ENCODE results near the gene MED8.

DNA sequence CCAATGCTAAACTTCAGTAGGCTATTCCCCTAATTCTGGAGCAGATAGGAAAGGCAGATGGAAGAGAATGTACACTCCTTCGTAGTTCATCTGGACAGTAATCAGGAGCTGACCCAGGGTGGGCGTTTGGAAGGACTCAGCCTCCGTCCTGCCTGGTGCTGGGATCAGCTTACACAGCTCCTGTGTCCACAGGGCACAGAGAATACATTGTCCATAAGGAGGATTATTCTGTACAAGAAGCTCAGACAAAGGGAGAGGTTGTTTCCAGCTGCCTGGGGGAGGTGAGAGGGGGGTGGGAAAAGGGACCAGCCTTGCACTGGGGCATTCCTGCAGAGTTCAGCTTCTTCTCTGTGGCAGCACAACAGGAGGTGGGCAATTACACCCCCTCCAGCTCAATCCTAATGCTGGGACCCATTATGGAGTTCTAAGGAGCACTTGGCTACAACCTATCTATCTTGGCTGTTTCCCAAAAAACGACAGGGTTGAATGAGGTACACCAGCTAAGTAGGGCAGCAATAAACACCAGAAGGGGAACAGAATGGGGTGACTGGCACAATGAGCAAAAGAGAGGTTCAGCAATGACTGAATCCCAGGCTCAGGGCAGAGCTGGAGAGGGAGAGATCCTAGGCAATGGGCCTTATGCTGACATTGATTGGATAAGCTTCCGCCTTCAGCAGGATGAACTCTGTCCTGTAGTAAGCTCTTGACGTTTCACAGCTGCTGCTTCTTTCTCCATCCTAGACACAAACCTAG is 7.4 kb downstream of the MED8 start:
- TF ChIP-seq SRF (CRISPR knock-in tag; IDR thresholded peaks at IDR 0.05), result no peak
- TF ChIP-seq RAD21 (CRISPR knock-in tag; conservative IDR thresholded peaks at IDR 0.05 in 1 of 2, IDR thresholded peaks at IDR 0.05 in 1 of 2), result no peak
- TF ChIP-seq KLF13 (tag; IDR thresholded peaks at IDR 0.05; ENCODE audit: borderline replicate concordance, low read depth), result no peak
- no peak for TF ChIP-seq PML (IDR thresholded peaks at IDR 0.05; ENCODE audit: low read length)
- TF ChIP-seq, protein P1, sequence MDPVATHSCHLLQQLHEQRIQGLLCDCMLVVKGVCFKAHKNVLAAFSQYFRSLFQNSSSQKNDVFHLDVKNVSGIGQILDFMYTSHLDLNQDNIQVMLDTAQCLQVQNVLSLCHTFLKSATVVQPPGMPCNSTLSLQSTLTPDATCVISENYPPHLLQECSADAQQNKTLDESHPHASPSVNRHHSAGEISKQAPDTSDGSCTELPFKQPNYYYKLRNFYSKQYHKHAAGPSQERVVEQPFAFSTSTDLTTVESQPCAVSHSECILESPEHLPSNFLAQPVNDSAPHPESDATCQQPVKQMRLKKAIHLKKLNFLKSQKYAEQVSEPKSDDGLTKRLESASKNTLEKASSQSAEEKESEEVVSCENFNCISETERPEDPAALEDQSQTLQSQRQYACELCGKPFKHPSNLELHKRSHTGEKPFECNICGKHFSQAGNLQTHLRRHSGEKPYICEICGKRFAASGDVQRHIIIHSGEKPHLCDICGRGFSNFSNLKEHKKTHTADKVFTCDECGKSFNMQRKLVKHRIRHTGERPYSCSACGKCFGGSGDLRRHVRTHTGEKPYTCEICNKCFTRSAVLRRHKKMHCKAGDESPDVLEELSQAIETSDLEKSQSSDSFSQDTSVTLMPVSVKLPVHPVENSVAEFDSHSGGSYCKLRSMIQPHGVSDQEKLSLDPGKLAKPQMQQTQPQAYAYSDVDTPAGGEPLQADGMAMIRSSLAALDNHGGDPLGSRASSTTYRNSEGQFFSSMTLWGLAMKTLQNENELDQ (CRISPR knock-in tag; IDR thresholded peaks at IDR 0.05; ENCODE audit: borderline replicate concordance), result no peak
- TF ChIP-seq, protein P2, sequence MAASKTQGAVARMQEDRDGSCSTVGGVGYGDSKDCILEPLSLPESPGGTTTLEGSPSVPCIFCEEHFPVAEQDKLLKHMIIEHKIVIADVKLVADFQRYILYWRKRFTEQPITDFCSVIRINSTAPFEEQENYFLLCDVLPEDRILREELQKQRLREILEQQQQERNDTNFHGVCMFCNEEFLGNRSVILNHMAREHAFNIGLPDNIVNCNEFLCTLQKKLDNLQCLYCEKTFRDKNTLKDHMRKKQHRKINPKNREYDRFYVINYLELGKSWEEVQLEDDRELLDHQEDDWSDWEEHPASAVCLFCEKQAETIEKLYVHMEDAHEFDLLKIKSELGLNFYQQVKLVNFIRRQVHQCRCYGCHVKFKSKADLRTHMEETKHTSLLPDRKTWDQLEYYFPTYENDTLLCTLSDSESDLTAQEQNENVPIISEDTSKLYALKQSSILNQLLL (CRISPR knock-in tag; IDR thresholded peaks at IDR 0.05; ENCODE audit: borderline replicate concordance), result no peak
- TF ChIP-seq, protein P3, sequence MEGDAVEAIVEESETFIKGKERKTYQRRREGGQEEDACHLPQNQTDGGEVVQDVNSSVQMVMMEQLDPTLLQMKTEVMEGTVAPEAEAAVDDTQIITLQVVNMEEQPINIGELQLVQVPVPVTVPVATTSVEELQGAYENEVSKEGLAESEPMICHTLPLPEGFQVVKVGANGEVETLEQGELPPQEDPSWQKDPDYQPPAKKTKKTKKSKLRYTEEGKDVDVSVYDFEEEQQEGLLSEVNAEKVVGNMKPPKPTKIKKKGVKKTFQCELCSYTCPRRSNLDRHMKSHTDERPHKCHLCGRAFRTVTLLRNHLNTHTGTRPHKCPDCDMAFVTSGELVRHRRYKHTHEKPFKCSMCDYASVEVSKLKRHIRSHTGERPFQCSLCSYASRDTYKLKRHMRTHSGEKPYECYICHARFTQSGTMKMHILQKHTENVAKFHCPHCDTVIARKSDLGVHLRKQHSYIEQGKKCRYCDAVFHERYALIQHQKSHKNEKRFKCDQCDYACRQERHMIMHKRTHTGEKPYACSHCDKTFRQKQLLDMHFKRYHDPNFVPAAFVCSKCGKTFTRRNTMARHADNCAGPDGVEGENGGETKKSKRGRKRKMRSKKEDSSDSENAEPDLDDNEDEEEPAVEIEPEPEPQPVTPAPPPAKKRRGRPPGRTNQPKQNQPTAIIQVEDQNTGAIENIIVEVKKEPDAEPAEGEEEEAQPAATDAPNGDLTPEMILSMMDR (IDR thresholded peaks at IDR 0.05 in 2 of 3, conservative IDR thresholded peaks at IDR 0.05 in 1 of 3; ENCODE audit: insufficient read depth in 2 of 3, low read depth in 1 of 3, low read length in 3 of 3), result no peak
- TF ChIP-seq CXXC5 (CRISPR knock-in tag; IDR thresholded peaks at IDR 0.05), result no peak
- TF ChIP-seq, protein P4, sequence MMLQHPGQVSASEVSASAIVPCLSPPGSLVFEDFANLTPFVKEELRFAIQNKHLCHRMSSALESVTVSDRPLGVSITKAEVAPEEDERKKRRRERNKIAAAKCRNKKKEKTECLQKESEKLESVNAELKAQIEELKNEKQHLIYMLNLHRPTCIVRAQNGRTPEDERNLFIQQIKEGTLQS (IDR thresholded peaks at IDR 0.05), result no peak
- TF ChIP-seq, protein P4 (CRISPR knock-in tag; conservative IDR thresholded peaks at IDR 0.05), result no peak
- TF ChIP-seq, protein P5, sequence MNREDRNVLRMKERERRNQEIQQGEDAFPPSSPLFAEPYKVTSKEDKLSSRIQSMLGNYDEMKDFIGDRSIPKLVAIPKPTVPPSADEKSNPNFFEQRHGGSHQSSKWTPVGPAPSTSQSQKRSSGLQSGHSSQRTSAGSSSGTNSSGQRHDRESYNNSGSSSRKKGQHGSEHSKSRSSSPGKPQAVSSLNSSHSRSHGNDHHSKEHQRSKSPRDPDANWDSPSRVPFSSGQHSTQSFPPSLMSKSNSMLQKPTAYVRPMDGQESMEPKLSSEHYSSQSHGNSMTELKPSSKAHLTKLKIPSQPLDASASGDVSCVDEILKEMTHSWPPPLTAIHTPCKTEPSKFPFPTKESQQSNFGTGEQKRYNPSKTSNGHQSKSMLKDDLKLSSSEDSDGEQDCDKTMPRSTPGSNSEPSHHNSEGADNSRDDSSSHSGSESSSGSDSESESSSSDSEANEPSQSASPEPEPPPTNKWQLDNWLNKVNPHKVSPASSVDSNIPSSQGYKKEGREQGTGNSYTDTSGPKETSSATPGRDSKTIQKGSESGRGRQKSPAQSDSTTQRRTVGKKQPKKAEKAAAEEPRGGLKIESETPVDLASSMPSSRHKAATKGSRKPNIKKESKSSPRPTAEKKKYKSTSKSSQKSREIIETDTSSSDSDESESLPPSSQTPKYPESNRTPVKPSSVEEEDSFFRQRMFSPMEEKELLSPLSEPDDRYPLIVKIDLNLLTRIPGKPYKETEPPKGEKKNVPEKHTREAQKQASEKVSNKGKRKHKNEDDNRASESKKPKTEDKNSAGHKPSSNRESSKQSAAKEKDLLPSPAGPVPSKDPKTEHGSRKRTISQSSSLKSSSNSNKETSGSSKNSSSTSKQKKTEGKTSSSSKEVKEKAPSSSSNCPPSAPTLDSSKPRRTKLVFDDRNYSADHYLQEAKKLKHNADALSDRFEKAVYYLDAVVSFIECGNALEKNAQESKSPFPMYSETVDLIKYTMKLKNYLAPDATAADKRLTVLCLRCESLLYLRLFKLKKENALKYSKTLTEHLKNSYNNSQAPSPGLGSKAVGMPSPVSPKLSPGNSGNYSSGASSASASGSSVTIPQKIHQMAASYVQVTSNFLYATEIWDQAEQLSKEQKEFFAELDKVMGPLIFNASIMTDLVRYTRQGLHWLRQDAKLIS (CRISPR knock-in tag; IDR thresholded peaks at IDR 0.05), result no peak
- TF ChIP-seq EZH2 (IDR thresholded peaks at IDR 0.05; ENCODE audit: borderline replicate concordance, low read depth, low read length), result no peak
